ENCODE data around the gene SERPINA9.
"Not testable (repeated sequence)": the region's sequence is repeated elsewhere in the genome, so short reads cannot be mapped to it uniquely, and the experiment has no call there.

The SERPINA9 gene

GRCh38 chr14:94483729-94484275, 7.8 kb upstream of the SERPINA9 start:
- no peak overlapping the region for H3K9ac ChIP-seq (ENCODE audit: low read length)
- peaks cover 9% of the 10 kb centered on the region for H3K4me1 ChIP-seq (ENCODE audit: control insufficient read depth, insufficient read depth, low read length)
- no peaks in the 10 kb centered on the region for H3K36me3 ChIP-seq (ENCODE audit: control insufficient read depth, insufficient read depth, low read length)
- H3K9me3 ChIP-seq (ENCODE audit: control insufficient read depth, low read length), result no peaks in the 10 kb centered on the region
- H3K27me3 ChIP-seq (ENCODE audit: control insufficient read depth, insufficient read depth, low read length), result peaks cover 15% of the 10 kb centered on the region
- H3K4me3 ChIP-seq (ENCODE audit: low read length), result no peak overlapping the region

GRCh38 chr14:94483071-94483451, 7.1 kb upstream of the SERPINA9 start:
- no peaks in the 10 kb centered on the region for H3K9me3 ChIP-seq (ENCODE audit: control insufficient read depth, low read length)
- no peak overlapping the region for H3K4me3 ChIP-seq (ENCODE audit: low read length)
- H3K9ac ChIP-seq (ENCODE audit: low read length), result no peak overlapping the region
- H3K27me3 ChIP-seq (ENCODE audit: control insufficient read depth, insufficient read depth, low read length), result peaks cover 15% of the 10 kb centered on the region
- H3K4me1 ChIP-seq (ENCODE audit: control insufficient read depth, insufficient read depth, low read length), result peaks cover 9% of the 10 kb centered on the region
- H3K36me3 ChIP-seq (ENCODE audit: control insufficient read depth, insufficient read depth, low read length), result no peaks in the 10 kb centered on the region

GRCh38 chr14:94482132-94483070, 6.4 kb upstream of the SERPINA9 start:
- H3K4me1 ChIP-seq (ENCODE audit: control insufficient read depth, insufficient read depth, low read length); H3K4me3 ChIP-seq (ENCODE audit: low read length); H3K9ac ChIP-seq (ENCODE audit: low read length); H3K9me3 ChIP-seq (ENCODE audit: control insufficient read depth, low read length); H3K36me3 ChIP-seq (ENCODE audit: control insufficient read depth, insufficient read depth, low read length): not testable (repeated sequence)
- peaks cover 12% of the 10 kb centered on the region for H3K27me3 ChIP-seq (ENCODE audit: control insufficient read depth, insufficient read depth, low read length)

- Histone ChIP-seq H3K9ac (ENCODE audit: low read length) (no peak overlapping the region), H3K27me3 (ENCODE audit: control insufficient read depth, insufficient read depth, low read length) (peaks cover 8% of the 10 kb centered on the region), H3K4me1 (ENCODE audit: control insufficient read depth, insufficient read depth, low read length) (peaks cover 8% of the 10 kb centered on the region), H3K4me3 (ENCODE audit: low read length) (no peak overlapping the region), H3K36me3 (ENCODE audit: control insufficient read depth, insufficient read depth, low read length) (no peaks in the 10 kb centered on the region), H3K9me3 (ENCODE audit: control insufficient read depth, low read length) (no peaks in the 10 kb centered on the region)
These were observed 5.6 kb upstream of the SERPINA9 start for GRCh38 chr14:94481468-94482131.

- peaks cover under 1% of the 10 kb centered on the region for H3K27me3 ChIP-seq (ENCODE audit: control insufficient read depth, insufficient read depth, low read length)
- H3K4me3 ChIP-seq (ENCODE audit: low read length), result no peak overlapping the region
- no peaks in the 10 kb centered on the region for H3K9me3 ChIP-seq (ENCODE audit: control insufficient read depth, low read length)
- no peak overlapping the region for H3K9ac ChIP-seq (ENCODE audit: low read length)
- H3K36me3 ChIP-seq (ENCODE audit: control insufficient read depth, insufficient read depth, low read length), result no peaks in the 10 kb centered on the region
- H3K4me1 ChIP-seq (ENCODE audit: control insufficient read depth, insufficient read depth, low read length), result peaks cover under 1% of the 10 kb centered on the region
These were observed 4.8 kb upstream of the SERPINA9 start for GRCh38 chr14:94480809-94481208.

GRCh38 chr14:94478420-94478819, 2.4 kb upstream of the SERPINA9 start:
- no peaks in the 10 kb centered on the region for H3K27me3 ChIP-seq (ENCODE audit: control insufficient read depth, insufficient read depth, low read length)
- H3K4me3 ChIP-seq (ENCODE audit: low read length), result no peak overlapping the region
- no peaks in the 10 kb centered on the region for H3K4me1 ChIP-seq (ENCODE audit: control insufficient read depth, insufficient read depth, low read length)
- no peaks in the 10 kb centered on the region for H3K9me3 ChIP-seq (ENCODE audit: control insufficient read depth, low read length)
- no peak overlapping the region for H3K9ac ChIP-seq (ENCODE audit: low read length)
- no peaks in the 10 kb centered on the region for H3K36me3 ChIP-seq (ENCODE audit: control insufficient read depth, insufficient read depth, low read length)

GRCh38 chr14:94474581-94475031, 1.4 kb downstream of the SERPINA9 start:
- Histone ChIP-seq H3K9me3 (ENCODE audit: control insufficient read depth, low read length) (no peaks in the 10 kb centered on the region), H3K4me3 (ENCODE audit: low read length) (no peak overlapping the region), H3K27me3 (ENCODE audit: control insufficient read depth, insufficient read depth, low read length) (no peaks in the 10 kb centered on the region), H3K36me3 (ENCODE audit: control insufficient read depth, insufficient read depth, low read length) (no peaks in the 10 kb centered on the region), H3K9ac (ENCODE audit: low read length) (no peak overlapping the region), H3K4me1 (ENCODE audit: control insufficient read depth, insufficient read depth, low read length) (no peaks in the 10 kb centered on the region)

GRCh38 chr14:94473666-94474410, 2.2 kb downstream of the SERPINA9 start:
- no peaks in the 10 kb centered on the region for H3K27me3 ChIP-seq (ENCODE audit: control insufficient read depth, insufficient read depth, low read length)
- H3K9ac ChIP-seq (ENCODE audit: low read length), result no peak overlapping the region
- no peaks in the 10 kb centered on the region for H3K36me3 ChIP-seq (ENCODE audit: control insufficient read depth, insufficient read depth, low read length)
- no peaks in the 10 kb centered on the region for H3K4me1 ChIP-seq (ENCODE audit: control insufficient read depth, insufficient read depth, low read length)
- H3K4me3 ChIP-seq (ENCODE audit: low read length), result no peak overlapping the region
- H3K9me3 ChIP-seq (ENCODE audit: control insufficient read depth, low read length), result no peaks in the 10 kb centered on the region

GRCh38 chr14:94472842-94473241, 3.2 kb downstream of the SERPINA9 start:
- Histone ChIP-seq H3K9me3 (ENCODE audit: control insufficient read depth, low read length) (no peaks in the 10 kb centered on the region), H3K36me3 (ENCODE audit: control insufficient read depth, insufficient read depth, low read length) (no peaks in the 10 kb centered on the region), H3K27me3 (ENCODE audit: control insufficient read depth, insufficient read depth, low read length) (no peaks in the 10 kb centered on the region), H3K4me3 (ENCODE audit: low read length) (no peak overlapping the region), H3K4me1 (ENCODE audit: control insufficient read depth, insufficient read depth, low read length) (no peaks in the 10 kb centered on the region), H3K9ac (ENCODE audit: low read length) (no peak overlapping the region)

GRCh38 chr14:94471045-94471444, 5.0 kb downstream of the SERPINA9 start:
- Histone ChIP-seq H3K4me1 (ENCODE audit: control insufficient read depth, insufficient read depth, low read length) (no peaks in the 10 kb centered on the region), H3K9me3 (ENCODE audit: control insufficient read depth, low read length) (no peaks in the 10 kb centered on the region), H3K36me3 (ENCODE audit: control insufficient read depth, insufficient read depth, low read length) (no peaks in the 10 kb centered on the region), H3K4me3 (ENCODE audit: low read length) (no peak overlapping the region), H3K9ac (ENCODE audit: low read length) (no peak overlapping the region), H3K27me3 (ENCODE audit: control insufficient read depth, insufficient read depth, low read length) (no peaks in the 10 kb centered on the region)

GRCh38 chr14:94470311-94470710, 5.7 kb downstream of the SERPINA9 start:
- H3K9ac ChIP-seq (ENCODE audit: low read length), result no peak overlapping the region
- H3K4me3 ChIP-seq (ENCODE audit: low read length), result no peak overlapping the region
- H3K9me3 ChIP-seq (ENCODE audit: control insufficient read depth, low read length), result no peaks in the 10 kb centered on the region
- H3K36me3 ChIP-seq (ENCODE audit: control insufficient read depth, insufficient read depth, low read length), result no peaks in the 10 kb centered on the region
- H3K27me3 ChIP-seq (ENCODE audit: control insufficient read depth, insufficient read depth, low read length), result no peaks in the 10 kb centered on the region
- no peaks in the 10 kb centered on the region for H3K4me1 ChIP-seq (ENCODE audit: control insufficient read depth, insufficient read depth, low read length)
